NCI-H748 (cell line): ENCODE results near the gene TYMP.

Experiments used
- DNase-seq: peaks from one replicate; lab custom pipeline; 2025; ENCODE audit not compliant: unreplicated experiment; lab: John Stamatoyannopoulos, UW

TYMP gene

DNA sequence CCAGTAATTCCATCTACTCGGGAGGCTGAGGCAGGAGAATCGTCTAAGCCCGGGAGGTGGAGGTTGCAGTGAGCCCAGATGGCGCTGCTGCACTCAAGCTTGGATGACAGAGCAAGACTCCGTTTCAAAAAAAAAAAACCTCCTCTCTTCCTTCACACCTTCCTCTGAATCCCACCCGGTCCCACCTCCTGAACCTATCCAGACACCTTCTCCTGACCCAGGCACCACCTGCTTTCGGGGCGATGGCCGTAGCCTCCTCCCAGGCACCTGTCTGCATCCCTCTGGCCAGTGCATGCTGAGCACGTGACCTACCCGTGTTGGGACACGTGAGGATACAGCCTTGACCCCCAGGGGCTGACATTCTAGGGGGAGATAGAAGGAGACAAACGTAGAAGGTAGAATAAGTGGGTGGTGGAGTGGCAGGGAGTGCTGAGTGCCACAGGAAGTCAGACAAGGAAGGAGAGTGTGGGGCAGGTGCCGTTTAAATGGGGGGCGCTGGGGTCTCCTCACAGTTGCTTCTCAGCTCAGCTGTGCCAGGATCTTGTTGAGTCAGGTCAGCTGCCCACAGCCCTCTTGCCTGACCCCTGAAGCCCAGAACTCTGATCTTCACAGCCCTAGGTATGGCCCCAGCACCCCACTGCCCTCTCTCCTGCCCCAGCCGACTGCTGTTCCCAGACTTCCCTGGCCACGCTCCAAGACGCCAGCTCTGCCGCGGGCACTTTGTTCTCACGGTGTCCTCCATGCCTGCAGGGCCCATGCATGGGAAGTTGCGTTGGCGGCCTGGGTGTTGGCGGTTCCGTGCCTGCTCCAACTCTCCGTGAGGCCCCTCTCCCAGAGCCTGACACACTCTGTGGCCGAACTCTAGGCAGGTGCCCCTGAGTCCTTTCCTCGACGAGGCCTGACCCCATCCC lies 44.3 kb downstream of the TYMP start:
- DNase-seq, result no peak

DNA sequence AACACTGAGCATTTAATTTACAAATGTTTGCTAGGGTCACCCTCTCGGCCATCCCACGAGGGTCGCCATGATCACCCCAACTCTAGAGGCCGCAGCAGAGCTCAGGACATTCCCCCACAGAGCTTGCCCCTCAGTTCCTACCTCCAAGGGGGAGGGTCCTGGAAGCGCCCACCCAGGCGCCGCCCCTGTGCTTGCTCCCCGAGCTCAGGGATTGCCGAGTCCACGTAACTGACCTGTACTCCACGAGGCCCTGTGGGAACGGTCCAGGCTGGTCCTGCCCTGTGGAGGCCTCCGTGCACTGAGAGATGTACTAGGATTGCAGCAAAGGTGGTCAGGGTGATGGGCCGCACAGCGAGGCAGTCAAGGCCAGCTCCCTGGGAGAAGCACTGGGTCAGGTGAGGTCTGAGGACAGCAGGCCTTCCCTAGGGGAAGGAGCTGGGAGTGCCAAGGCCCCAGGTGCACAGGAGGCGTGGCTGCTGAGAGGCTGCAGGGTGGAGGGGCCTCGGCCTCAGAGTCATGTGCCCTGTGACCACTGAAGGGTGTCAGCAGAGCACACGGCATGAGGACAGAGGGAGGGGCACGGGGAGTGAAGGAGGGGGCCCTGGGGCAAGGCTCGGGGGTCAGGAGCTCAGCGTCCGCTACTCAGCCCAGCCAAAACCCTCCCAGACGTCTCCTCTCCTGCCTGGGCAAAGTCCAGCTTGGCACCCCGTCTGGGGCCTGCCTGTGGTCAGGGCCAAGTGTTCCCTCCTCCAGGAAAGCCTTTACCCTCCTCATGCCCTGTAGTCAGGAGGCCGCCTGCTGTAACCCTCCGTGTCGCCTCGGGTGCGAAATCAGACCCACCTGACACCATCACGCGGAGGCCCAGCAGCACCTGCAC lies 45.6 kb downstream of the TYMP start:
- no peak for DNase-seq

DNA sequence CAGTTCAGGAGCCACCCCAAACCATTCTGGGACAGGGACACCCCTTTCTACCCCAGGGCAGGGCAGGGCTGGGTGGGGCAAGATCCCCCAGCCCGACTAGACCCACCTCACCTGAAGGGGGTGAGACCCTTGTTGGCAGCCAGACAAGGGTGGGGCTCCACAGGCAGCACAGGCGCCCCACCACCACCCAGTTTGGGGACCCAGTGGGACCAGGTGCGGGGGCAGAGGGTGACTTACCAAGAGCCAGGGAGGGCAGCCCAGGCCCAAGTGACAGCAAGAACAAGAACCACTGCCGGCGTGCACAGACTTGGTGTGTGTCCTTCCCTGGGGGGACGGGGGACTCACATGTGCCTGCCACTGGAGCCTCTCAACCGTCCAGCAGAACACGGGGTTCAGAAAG lies 46.3 kb downstream of the TYMP start:
- DNase-seq, result no peak

DNA sequence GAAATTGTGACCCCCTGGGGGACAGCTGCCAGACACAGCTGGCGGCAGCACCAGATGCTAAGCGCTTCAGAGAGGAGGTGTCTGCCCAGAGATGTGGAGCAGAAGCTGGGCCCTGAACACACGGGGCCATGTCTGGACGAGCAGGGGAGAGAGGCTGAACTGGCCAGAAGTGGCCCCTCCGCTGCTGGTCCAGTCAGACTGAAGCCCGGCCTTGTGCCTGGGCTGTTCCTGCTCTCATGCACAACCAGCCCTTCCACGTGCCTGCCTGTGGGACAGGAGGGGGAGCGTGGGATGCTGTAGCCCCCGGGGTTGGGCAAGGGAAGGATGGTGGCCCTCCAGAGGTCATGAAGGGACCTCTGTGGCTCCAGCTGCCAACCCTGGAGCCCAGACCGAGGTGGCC lies 46.7 kb downstream of the TYMP start:
- no peak for DNase-seq

DNA sequence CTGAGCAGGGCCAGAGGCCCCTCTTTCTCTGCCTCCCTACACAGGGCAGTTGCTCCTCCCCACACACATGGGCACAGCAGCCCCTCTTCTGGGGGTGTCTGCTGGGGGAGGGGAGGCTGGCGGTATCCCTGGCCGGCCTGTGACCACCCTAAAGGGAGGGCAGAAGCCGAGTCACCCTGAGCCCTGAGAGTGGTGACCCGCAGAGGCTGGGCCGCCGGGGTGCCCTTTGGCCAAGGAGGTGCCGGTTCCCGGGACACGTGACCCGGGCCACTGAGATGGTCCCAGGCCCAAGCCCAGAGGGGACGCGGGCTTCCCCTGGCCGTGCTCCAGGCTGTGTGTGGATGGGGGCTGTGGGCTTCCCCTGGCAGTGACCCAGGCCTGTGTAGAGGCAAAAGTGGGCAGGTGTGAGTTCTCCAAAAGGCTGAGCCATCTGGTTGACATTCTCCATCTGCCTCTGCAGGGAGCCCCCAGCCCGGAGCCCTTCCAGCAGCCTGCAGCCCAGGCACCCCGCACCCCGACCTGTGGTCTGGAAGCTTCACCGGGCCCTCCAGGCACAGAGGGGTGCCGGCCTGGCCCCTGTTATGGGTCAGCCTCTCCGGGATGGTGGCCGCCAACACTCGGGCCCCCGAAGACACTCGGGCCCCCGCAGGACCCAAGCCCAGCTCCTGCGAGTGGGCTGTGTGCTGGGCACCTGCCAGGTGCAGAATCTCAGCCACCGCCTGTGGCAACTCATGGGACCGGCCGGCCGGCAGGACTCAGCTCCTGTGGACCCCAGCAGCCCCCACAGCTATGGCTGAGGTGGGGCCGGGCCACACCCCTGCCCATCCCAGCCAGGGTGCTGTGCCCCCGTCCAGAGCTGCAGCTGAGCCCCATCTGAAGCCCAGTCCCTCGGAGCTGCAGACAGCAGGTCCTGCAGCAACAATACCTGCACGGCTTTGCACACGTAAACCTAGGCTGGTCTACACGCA lies 47.4 kb downstream of the TYMP start:
- no peak for DNase-seq

DNA sequence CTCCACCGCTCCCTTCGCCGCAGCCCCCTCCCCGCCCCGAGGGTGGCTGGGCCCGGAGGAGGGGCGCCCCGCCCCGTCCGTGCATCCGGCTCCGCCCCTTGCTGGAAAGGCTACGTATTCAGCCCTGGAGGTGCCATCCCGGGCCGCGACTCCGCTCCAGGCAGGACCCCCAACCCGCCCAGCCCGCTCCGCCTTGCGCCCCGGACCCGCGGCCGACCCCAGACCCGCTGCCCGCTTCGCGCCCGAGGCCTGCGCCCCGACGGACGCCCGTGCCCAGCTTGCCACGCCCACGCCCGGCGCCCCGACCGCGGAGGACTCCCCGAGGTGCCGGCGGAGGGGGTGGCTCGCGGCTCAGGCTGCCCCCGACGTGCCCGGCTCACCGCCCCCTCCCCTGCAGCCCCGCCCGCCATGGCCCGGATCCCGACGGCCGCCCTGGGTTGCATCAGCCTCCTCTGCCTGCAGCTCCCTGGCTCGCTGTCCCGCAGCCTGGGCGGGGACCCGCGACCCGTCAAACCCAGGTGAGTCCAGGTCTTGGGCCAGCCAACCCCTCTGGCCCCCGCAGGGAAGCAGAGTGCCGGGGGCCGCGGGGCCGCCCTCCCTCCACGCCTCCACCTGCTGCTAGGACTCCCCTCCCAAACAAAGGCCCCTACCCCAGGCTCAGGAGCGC lies 48.2 kb downstream of the TYMP start, which contains the start of gene ADM2:
Gene ADM2, plus strand, starts transcription at position 104 of the 667 bp plus-strand sequence. Its CDS starts 305 bp downstream, at position 409.
- DNase-seq, result peak; percentile 37

DNA sequence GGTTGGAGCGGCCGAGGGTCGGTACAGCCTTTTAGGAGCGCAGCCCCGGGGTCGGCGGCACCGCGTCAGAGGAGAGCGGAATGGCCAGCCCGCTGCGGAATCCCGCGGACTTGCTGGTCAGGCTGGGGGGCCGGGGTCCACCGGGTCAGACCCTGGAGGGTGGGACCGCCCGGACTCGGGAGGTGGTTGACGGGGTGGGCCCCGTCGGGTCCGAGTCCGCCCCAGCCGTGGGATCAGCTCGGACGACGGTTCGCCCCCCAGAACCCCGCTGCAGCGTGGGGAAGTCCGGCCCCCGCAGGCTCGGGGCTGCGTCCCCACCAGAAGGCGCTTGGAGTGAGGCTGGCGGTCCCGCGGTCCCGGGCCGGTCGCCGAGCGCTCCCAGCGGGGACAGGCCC lies 48.8 kb downstream of the TYMP start:
- DNase-seq, result no peak

DNA sequence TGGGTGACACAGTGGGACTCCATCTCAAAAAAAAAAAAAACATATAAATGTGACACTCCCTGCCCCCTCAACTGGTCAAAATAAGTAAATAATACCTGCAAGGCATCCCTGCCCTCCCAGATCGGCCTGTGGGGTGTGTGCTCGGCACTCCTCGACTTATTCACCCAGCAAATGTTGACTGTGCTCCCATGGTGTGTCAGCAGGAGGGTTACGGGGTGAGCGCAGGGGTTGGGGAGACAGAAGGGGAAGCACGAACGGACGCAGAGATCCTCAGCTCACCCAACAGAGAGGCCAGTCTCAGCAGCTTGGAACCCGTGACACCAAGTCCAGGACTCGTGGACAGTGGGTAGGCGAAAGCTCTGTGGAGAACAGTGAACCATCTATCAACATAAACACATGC lies 50.1 kb downstream of the TYMP start:
- no peak for DNase-seq

DNA sequence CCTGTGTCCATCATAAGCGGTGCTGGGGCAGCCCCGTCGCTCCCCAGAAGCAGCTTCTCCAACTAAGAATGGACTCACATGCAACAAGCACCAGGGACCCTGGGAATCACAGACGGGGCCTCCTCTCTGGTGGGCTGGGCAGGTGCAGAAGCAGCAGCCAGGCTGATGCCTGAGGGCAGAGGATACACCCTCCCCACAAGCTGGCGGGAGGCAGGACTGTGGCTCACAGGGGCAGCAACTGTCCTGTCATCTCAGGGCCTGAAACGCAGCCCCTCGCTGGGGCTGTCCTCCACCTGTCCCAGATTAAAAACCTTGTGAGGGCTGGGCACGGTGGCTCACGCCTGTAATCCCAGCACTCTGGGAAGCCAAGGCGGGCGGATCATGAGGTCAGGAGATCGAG lies 51.9 kb downstream of the TYMP start:
- no peak for DNase-seq

DNA sequence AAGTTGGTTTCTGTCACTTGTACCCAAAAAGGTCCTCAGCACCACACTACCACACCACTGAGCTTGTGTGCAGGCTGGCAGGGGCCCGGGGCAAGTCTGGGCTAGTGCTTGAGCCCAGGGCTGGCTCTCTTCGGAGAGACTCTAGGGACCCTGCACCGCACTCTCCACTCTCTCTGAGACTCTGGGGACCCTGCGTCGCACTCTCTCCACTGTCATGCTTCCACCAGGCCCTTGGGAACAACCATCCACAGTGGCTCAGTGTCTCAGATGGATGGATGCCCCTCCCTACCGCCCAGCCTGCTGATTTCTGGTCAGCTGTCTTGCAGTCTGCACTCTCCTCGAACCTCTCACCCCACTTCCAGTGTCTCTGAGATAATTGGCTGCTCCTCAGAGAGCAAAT lies 52.9 kb downstream of the TYMP start:
- DNase-seq, result no peak
